ENCODE data around the gene NFKBIB.

NFKBIB gene

DNA sequence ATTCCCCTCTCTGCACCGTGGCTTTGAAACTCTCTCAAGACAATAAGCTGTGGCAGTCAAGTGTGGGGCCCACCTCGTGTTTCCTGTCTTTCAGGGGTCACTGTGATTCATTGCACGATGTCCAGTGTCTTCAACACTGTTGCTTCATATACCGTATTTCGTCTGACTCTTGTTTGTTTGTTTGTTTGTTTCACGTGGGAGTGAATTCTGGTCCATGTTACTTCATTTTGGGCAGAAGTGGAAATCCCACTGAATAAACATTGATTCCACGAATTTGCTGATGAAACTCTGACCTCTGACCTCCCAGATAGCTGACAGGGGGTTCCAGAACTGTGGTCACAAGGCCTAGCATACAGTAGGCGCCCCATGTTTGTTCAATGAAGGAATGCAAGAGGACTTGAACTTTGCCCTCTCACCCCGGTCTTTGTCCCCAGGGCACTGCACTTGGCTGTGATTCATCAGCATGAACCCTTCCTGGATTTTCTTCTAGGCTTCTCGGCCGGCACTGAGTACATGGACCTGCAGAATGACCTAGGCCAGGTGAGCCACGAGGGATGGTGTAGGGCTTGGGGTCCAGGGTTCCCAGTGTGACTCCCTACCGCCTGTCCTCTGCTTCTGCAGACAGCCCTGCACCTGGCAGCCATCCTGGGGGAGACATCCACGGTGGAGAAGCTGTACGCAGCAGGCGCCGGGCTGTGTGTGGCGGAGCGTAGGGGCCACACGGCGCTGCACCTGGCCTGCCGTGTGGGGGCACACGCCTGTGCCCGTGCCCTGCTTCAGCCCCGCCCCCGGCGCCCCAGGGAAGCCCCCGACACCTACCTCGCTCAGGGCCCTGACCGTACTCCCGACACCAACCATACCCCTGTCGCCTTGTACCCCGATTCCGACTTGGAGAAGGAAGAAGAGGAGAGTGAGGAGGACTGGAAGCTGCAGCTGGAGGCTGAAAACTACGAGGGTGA, 5.1 kb downstream of the NFKBIB start:
- TF ChIP-seq EP300 (IDR thresholded peaks at IDR 0.05; ENCODE audit: borderline replicate concordance): no peak
- no peak for TF ChIP-seq NFIC (IDR thresholded peaks at IDR 0.05)
- TF ChIP-seq, protein P1, sequence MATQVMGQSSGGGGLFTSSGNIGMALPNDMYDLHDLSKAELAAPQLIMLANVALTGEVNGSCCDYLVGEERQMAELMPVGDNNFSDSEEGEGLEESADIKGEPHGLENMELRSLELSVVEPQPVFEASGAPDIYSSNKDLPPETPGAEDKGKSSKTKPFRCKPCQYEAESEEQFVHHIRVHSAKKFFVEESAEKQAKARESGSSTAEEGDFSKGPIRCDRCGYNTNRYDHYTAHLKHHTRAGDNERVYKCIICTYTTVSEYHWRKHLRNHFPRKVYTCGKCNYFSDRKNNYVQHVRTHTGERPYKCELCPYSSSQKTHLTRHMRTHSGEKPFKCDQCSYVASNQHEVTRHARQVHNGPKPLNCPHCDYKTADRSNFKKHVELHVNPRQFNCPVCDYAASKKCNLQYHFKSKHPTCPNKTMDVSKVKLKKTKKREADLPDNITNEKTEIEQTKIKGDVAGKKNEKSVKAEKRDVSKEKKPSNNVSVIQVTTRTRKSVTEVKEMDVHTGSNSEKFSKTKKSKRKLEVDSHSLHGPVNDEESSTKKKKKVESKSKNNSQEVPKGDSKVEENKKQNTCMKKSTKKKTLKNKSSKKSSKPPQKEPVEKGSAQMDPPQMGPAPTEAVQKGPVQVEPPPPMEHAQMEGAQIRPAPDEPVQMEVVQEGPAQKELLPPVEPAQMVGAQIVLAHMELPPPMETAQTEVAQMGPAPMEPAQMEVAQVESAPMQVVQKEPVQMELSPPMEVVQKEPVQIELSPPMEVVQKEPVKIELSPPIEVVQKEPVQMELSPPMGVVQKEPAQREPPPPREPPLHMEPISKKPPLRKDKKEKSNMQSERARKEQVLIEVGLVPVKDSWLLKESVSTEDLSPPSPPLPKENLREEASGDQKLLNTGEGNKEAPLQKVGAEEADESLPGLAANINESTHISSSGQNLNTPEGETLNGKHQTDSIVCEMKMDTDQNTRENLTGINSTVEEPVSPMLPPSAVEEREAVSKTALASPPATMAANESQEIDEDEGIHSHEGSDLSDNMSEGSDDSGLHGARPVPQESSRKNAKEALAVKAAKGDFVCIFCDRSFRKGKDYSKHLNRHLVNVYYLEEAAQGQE (IDR thresholded peaks at IDR 0.05; ENCODE audit: low read depth): no peak
- no peak for TF ChIP-seq MAX (IDR thresholded peaks at IDR 0.05)
- no peak for TF ChIP-seq TEAD4 (IDR thresholded peaks at IDR 0.05)
- TF ChIP-seq, protein P2, sequence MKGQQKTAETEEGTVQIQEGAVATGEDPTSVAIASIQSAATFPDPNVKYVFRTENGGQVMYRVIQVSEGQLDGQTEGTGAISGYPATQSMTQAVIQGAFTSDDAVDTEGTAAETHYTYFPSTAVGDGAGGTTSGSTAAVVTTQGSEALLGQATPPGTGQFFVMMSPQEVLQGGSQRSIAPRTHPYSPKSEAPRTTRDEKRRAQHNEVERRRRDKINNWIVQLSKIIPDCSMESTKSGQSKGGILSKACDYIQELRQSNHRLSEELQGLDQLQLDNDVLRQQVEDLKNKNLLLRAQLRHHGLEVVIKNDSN (IDR thresholded peaks at IDR 0.05): no peak
- no peak for TF ChIP-seq ZBTB7A (IDR thresholded peaks at IDR 0.05; ENCODE audit: low read depth)
- TF ChIP-seq TCF12 (IDR thresholded peaks at IDR 0.05; ENCODE audit: low read depth): no peak
- no peak for TF ChIP-seq YY1 (IDR thresholded peaks at IDR 0.05; ENCODE audit: low read depth)
- TF ChIP-seq FOXM1 (IDR thresholded peaks at IDR 0.05; ENCODE audit: borderline replicate concordance, low read depth): no peak
- TF ChIP-seq TAF1 (IDR thresholded peaks at IDR 0.05; ENCODE audit: low read depth): no peak
- no peak for TF ChIP-seq CEBPB (IDR thresholded peaks at IDR 0.05)
- no peak for TF ChIP-seq EGR1 (IDR thresholded peaks at IDR 0.05)
- no peak for TF ChIP-seq CREB1 (IDR thresholded peaks at IDR 0.05; ENCODE audit: low read depth)
- no peak for TF ChIP-seq RAD21 (IDR thresholded peaks at IDR 0.05; ENCODE audit: low read depth)

GRCh38 chr19:38905620-38906019, 5.9 kb downstream of the NFKBIB start:
- no peak for TF ChIP-seq ZBTB7A (IDR thresholded peaks at IDR 0.05; ENCODE audit: low read depth)
- TF ChIP-seq TEAD4 (IDR thresholded peaks at IDR 0.05): no peak
- TF ChIP-seq CEBPB (IDR thresholded peaks at IDR 0.05): no peak

DNA sequence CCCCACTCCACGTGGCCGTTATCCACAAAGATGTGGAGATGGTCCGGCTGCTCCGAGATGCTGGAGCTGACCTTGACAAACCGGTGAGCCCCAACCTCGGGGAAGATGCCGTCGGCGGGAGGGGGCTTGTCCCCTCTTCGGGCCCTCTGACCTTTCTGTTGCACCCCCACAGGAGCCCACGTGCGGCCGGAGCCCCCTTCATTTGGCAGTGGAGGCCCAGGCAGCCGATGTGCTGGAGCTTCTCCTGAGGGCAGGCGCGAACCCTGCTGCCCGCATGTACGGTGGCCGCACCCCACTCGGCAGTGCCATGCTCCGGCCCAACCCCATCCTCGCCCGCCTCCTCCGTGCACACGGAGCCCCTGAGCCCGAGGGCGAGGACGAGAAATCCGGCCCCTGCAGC, 7.5 kb downstream of the NFKBIB start:
- TF ChIP-seq, protein P2 (IDR thresholded peaks at IDR 0.05): no peak
- TF ChIP-seq NFIC (IDR thresholded peaks at IDR 0.05) (no peak), EGR1 (IDR thresholded peaks at IDR 0.05) (no peak), ZBTB7A (IDR thresholded peaks at IDR 0.05; ENCODE audit: low read depth) (no peak), CREB1 (IDR thresholded peaks at IDR 0.05; ENCODE audit: low read depth) (no peak), TCF12 (IDR thresholded peaks at IDR 0.05; ENCODE audit: low read depth) (no peak), EP300 (IDR thresholded peaks at IDR 0.05; ENCODE audit: borderline replicate concordance) (no peak)

DNA sequence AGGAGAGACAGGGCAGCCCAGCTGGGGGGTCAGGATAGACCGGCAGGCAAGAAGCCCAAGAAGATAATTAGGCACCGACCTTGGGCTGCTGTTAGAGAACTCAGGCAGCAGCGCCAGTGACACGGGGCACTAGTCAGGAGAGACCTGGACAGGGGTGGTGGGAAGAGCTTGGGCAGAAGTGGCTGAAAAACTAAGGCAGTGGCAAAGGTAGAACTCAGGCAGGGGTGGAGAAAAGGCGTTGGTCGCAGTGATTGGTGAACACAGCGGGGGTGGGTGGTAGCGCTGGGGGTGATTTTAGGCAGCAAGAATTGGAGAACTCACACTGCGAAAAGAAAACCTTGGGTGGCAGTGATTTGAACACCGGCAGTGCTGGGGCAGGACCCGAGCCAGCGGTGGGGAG, 7.9 kb downstream of the NFKBIB start:
- no peak for TF ChIP-seq YY1 (IDR thresholded peaks at IDR 0.05; ENCODE audit: low read depth)
- TF ChIP-seq, protein P2 (IDR thresholded peaks at IDR 0.05): no peak
- no peak for TF ChIP-seq MAX (IDR thresholded peaks at IDR 0.05)
- TF ChIP-seq ZBTB7A (IDR thresholded peaks at IDR 0.05; ENCODE audit: low read depth): no peak
- TF ChIP-seq NFIC (IDR thresholded peaks at IDR 0.05): no peak
- TF ChIP-seq RAD21 (IDR thresholded peaks at IDR 0.05; ENCODE audit: low read depth): no peak
- no peak for TF ChIP-seq EP300 (IDR thresholded peaks at IDR 0.05; ENCODE audit: borderline replicate concordance)
- no peak for TF ChIP-seq CREB1 (IDR thresholded peaks at IDR 0.05; ENCODE audit: low read depth)
- TF ChIP-seq TEAD4 (IDR thresholded peaks at IDR 0.05): no peak
- TF ChIP-seq, protein P1 (IDR thresholded peaks at IDR 0.05; ENCODE audit: low read depth): no peak
- no peak for TF ChIP-seq TAF1 (IDR thresholded peaks at IDR 0.05; ENCODE audit: low read depth)
- no peak for TF ChIP-seq FOXM1 (IDR thresholded peaks at IDR 0.05; ENCODE audit: borderline replicate concordance, low read depth)

DNA sequence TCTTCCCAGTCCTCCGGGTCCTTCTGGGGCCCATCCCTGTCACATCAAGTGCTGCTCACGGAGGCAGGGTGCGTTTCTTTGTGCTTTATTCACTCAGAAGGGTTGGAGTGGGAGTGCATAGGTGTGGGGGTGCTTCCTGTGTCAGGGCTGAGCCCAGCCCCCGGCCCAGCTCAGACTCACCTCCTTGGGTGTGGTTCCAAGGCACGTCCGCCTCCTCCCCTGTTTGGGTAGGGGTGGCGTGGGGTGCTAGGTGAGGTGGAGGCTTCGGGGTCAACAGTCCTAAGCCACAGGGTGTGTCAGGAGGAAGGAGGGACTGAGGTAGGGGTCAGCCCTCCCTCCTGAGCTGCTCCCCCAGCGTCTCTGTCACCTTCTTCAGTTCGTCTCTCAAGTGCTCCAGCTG, 9.1 kb downstream of the NFKBIB start:
- TF ChIP-seq MAX (IDR thresholded peaks at IDR 0.05): no peak
- no peak for TF ChIP-seq FOXM1 (IDR thresholded peaks at IDR 0.05; ENCODE audit: borderline replicate concordance, low read depth)
- TF ChIP-seq, protein P1 (IDR thresholded peaks at IDR 0.05; ENCODE audit: low read depth): no peak
- TF ChIP-seq YY1 (IDR thresholded peaks at IDR 0.05; ENCODE audit: low read depth): no peak
- no peak for TF ChIP-seq CREB1 (IDR thresholded peaks at IDR 0.05; ENCODE audit: low read depth)
- no peak for TF ChIP-seq EP300 (IDR thresholded peaks at IDR 0.05; ENCODE audit: borderline replicate concordance)
- no peak for TF ChIP-seq EGR1 (IDR thresholded peaks at IDR 0.05)
- TF ChIP-seq TEAD4 (IDR thresholded peaks at IDR 0.05): no peak
- TF ChIP-seq TAF1 (IDR thresholded peaks at IDR 0.05; ENCODE audit: low read depth): no peak
- TF ChIP-seq RAD21 (IDR thresholded peaks at IDR 0.05; ENCODE audit: low read depth): no peak
- TF ChIP-seq TCF12 (IDR thresholded peaks at IDR 0.05; ENCODE audit: low read depth): no peak
- TF ChIP-seq NFIC (IDR thresholded peaks at IDR 0.05): no peak
- no peak for TF ChIP-seq ZBTB7A (IDR thresholded peaks at IDR 0.05; ENCODE audit: low read depth)
- no peak for TF ChIP-seq CEBPB (IDR thresholded peaks at IDR 0.05)
- TF ChIP-seq, protein P2 (IDR thresholded peaks at IDR 0.05): no peak

Measured in Ishikawa (cell line).